Measurements from ENCODE around the gene ALDH1L1. TPM values are rescaled to one million over a fixed set of nuclear protein-coding genes. Genes with fewer than 3 reads are reported as not detected.

ALDH1L1 gene
- 0.08 and 0.11 TPM in 2 replicates for total RNA-seq

DNA sequence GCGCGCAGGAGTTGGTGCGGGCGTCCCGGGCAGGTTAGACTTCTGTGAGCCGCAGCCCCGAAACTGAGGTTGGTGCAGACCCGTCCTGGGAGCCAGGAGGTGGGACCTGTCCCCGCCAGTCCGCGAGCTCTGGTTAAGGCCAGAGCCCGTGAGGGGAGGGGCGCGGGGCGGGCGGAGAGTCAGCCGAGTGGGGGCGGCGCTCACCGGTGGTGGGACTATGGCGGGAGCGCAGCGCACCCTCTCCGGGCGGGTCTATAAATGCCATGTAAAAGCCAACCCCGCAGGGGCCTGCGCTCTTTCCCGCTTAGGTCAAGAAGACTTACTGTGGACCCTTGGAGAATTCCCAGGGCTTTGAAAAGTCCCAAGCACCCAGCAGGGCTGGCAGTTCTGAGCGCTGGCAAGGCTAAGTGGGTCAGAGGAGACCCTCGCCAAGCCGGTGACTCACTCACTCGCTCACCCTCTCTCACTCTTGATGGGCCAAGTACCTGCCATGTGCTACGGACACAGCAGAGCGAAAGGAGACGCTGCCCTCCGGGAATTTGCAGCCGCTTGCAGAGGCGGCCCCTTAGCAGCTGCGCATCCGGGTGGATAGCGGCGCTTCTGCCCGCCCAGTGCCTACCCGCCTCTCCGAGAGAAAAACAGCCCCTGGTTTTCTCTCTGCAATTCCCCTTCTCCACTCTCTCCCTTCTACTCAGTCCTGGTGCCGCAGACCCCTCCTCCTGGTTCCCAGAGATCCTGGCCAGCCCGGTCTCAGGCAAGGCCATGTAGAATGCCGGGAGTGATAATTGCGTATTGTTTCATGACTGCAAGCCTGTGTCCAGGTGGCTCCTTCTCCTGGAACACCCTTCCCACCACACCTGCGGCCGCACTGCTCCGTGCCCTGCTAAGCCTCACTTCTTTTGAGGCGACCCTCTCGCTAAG is at the start of gene ALDH1L1:
Gene ALDH1L1 (minus strand): TSS at position 110 of the 921 bp plus-strand sequence. CDS start 19,607 bp downstream, outside the sequence.

GRCh38 chr3:126083913-126084767 is 96.2 kb downstream of the ALDH1L1 start, which contains the start of gene SLC41A3:
Gene SLC41A3 (minus strand): TSS chr3:126084124. CDS start chr3:126068219, 15,905 bp downstream.

Other genes with a start within 250 kb of the ALDH1L1 start
- not detected in 2 replicates for gene ROPN1B, start 211.4 kb downstream of the ALDH1L1 start, total RNA-seq
- gene SLC41A3, start 96.5 kb downstream of the ALDH1L1 start, total RNA-seq = 28.2 and 51.7 TPM in 2 replicates
- not detected in 2 replicates for gene KLF15, start 176.8 kb upstream of the ALDH1L1 start, total RNA-seq
- not detected in 2 replicates for gene CFAP100, start 214.3 kb upstream of the ALDH1L1 start, total RNA-seq

Measured in hair follicular keratinocyte (primary cell).